ENCODE measurements around the gene ATP2C1.

The ATP2C1 gene

GRCh38 chr3:130935761-130936492 lies 42.0 kb downstream of the ATP2C1 start:
- no peak overlapping the region for H2AFZ ChIP-seq (ENCODE audit: low read length, unreplicated experiment)
- peaks cover 27% of the 10 kb centered on the region for H3K4me1 ChIP-seq (ENCODE audit: control insufficient read depth, insufficient read depth, low read length, unreplicated experiment)
- H3K27me3 ChIP-seq (ENCODE audit: insufficient read depth, low read length), result no peaks in the 10 kb centered on the region
- H3K79me2 ChIP-seq (ENCODE audit: control insufficient read depth, insufficient read depth, low read length, unreplicated experiment), result peaks cover 4% of the 10 kb centered on the region
- no peak overlapping the region for H3K4me3 ChIP-seq (ENCODE audit: low read depth, low read length)
- peak overlapping the region; percentile 17 for H3K27ac ChIP-seq (ENCODE audit: low read depth, low read length)
- H3K36me3 ChIP-seq (ENCODE audit: insufficient read depth, low read length), result peaks cover 5% of the 10 kb centered on the region

- no peak overlapping the region for H3K4me3 ChIP-seq (ENCODE audit: low read depth, low read length)
- peaks cover 12% of the 10 kb centered on the region for H3K4me1 ChIP-seq (ENCODE audit: control insufficient read depth, insufficient read depth, low read length, unreplicated experiment)
- no peaks in the 10 kb centered on the region for H3K27me3 ChIP-seq (ENCODE audit: insufficient read depth, low read length)
- H3K79me2 ChIP-seq (ENCODE audit: control insufficient read depth, insufficient read depth, low read length, unreplicated experiment), result peaks cover 3% of the 10 kb centered on the region
- H2AFZ ChIP-seq (ENCODE audit: low read length, unreplicated experiment), result no peak overlapping the region
- H3K36me3 ChIP-seq (ENCODE audit: insufficient read depth, low read length), result peaks cover 25% of the 10 kb centered on the region
- H3K27ac ChIP-seq (ENCODE audit: low read depth, low read length), result no peak overlapping the region
These were observed 45.9 kb downstream of the ATP2C1 start for GRCh38 chr3:130939753-130940152.

- Histone ChIP-seq H3K36me3 (ENCODE audit: insufficient read depth, low read length) (peaks cover 36% of the 10 kb centered on the region), H3K27ac (ENCODE audit: low read depth, low read length) (no peak overlapping the region), H3K79me2 (ENCODE audit: control insufficient read depth, insufficient read depth, low read length, unreplicated experiment) (peaks cover 5% of the 10 kb centered on the region)
These were observed 47.9 kb downstream of the ATP2C1 start for GRCh38 chr3:130941793-130942192.

GRCh38 chr3:130946882-130947281 lies 53.0 kb downstream of the ATP2C1 start:
- H3K4me3 ChIP-seq (ENCODE audit: low read depth, low read length), result no peak overlapping the region
- peaks cover 54% of the 10 kb centered on the region for H3K36me3 ChIP-seq (ENCODE audit: insufficient read depth, low read length)
- H3K27ac ChIP-seq (ENCODE audit: low read depth, low read length), result no peak overlapping the region
- H2AFZ ChIP-seq (ENCODE audit: low read length, unreplicated experiment), result no peak overlapping the region
- peaks cover 26% of the 10 kb centered on the region for H3K4me1 ChIP-seq (ENCODE audit: control insufficient read depth, insufficient read depth, low read length, unreplicated experiment)
- no peaks in the 10 kb centered on the region for H3K27me3 ChIP-seq (ENCODE audit: insufficient read depth, low read length)
- H3K79me2 ChIP-seq (ENCODE audit: control insufficient read depth, insufficient read depth, low read length, unreplicated experiment), result peaks cover 13% of the 10 kb centered on the region

More at GRCh38 chr3:130941793-130942192, 47.9 kb downstream of the ATP2C1 start:
- Histone ChIP-seq H3K4me1 (ENCODE audit: control insufficient read depth, insufficient read depth, low read length, unreplicated experiment) (no peaks in the 10 kb centered on the region), H3K27me3 (ENCODE audit: insufficient read depth, low read length) (no peaks in the 10 kb centered on the region), H2AFZ (ENCODE audit: low read length, unreplicated experiment) (no peak overlapping the region), H3K4me3 (ENCODE audit: low read depth, low read length) (no peak overlapping the region)

GRCh38 chr3:130948001-130948773 lies 54.3 kb downstream of the ATP2C1 start:
- Histone ChIP-seq H3K36me3 (ENCODE audit: insufficient read depth, low read length) (peaks cover 46% of the 10 kb centered on the region), H2AFZ (ENCODE audit: low read length, unreplicated experiment) (no peak overlapping the region), H3K4me3 (ENCODE audit: low read depth, low read length) (no peak overlapping the region), H3K27me3 (ENCODE audit: insufficient read depth, low read length) (no peaks in the 10 kb centered on the region), H3K79me2 (ENCODE audit: control insufficient read depth, insufficient read depth, low read length, unreplicated experiment) (peaks cover 10% of the 10 kb centered on the region), H3K4me1 (ENCODE audit: control insufficient read depth, insufficient read depth, low read length, unreplicated experiment) (peaks cover 26% of the 10 kb centered on the region), H3K27ac (ENCODE audit: low read depth, low read length) (0 out of 2 replicates have a peak overlapping the region, but pooled peaks have one; percentile 26)

- H3K36me3 ChIP-seq (ENCODE audit: insufficient read depth, low read length), result peaks cover 50% of the 10 kb centered on the region
- no peak overlapping the region for H2AFZ ChIP-seq (ENCODE audit: low read length, unreplicated experiment)
- no peak overlapping the region for H3K4me3 ChIP-seq (ENCODE audit: low read depth, low read length)
- H3K27ac ChIP-seq (ENCODE audit: low read depth, low read length), result no peak overlapping the region
- peaks cover 10% of the 10 kb centered on the region for H3K79me2 ChIP-seq (ENCODE audit: control insufficient read depth, insufficient read depth, low read length, unreplicated experiment)
- H3K27me3 ChIP-seq (ENCODE audit: insufficient read depth, low read length), result no peaks in the 10 kb centered on the region
- peaks cover 26% of the 10 kb centered on the region for H3K4me1 ChIP-seq (ENCODE audit: control insufficient read depth, insufficient read depth, low read length, unreplicated experiment)
These were observed 55.0 kb downstream of the ATP2C1 start for GRCh38 chr3:130948929-130949328.

- Histone ChIP-seq H2AFZ (ENCODE audit: low read length, unreplicated experiment) (no peak overlapping the region), H3K27me3 (ENCODE audit: insufficient read depth, low read length) (no peaks in the 10 kb centered on the region), H3K4me1 (ENCODE audit: control insufficient read depth, insufficient read depth, low read length, unreplicated experiment) (peaks cover 26% of the 10 kb centered on the region), H3K4me3 (ENCODE audit: low read depth, low read length) (no peak overlapping the region), H3K27ac (ENCODE audit: low read depth, low read length) (peak overlapping the region; percentile 24), H3K36me3 (ENCODE audit: insufficient read depth, low read length) (peaks cover 51% of the 10 kb centered on the region), H3K79me2 (ENCODE audit: control insufficient read depth, insufficient read depth, low read length, unreplicated experiment) (peaks cover 10% of the 10 kb centered on the region)
These were observed 56.2 kb downstream of the ATP2C1 start for GRCh38 chr3:130950124-130950523.

GRCh38 chr3:130950641-130951040 lies 56.8 kb downstream of the ATP2C1 start:
- Histone ChIP-seq H3K4me1 (ENCODE audit: control insufficient read depth, insufficient read depth, low read length, unreplicated experiment) (peaks cover 26% of the 10 kb centered on the region), H3K27ac (ENCODE audit: low read depth, low read length) (peak overlapping the region; percentile 24), H2AFZ (ENCODE audit: low read length, unreplicated experiment) (no peak overlapping the region), H3K27me3 (ENCODE audit: insufficient read depth, low read length) (no peaks in the 10 kb centered on the region), H3K79me2 (ENCODE audit: control insufficient read depth, insufficient read depth, low read length, unreplicated experiment) (peaks cover 10% of the 10 kb centered on the region), H3K4me3 (ENCODE audit: low read depth, low read length) (no peak overlapping the region), H3K36me3 (ENCODE audit: insufficient read depth, low read length) (peaks cover 48% of the 10 kb centered on the region)

- Histone ChIP-seq H3K27ac (ENCODE audit: low read depth, low read length) (no peak overlapping the region), H3K4me3 (ENCODE audit: low read depth, low read length) (no peak overlapping the region), H3K36me3 (ENCODE audit: insufficient read depth, low read length) (peaks cover 32% of the 10 kb centered on the region)
These were observed 61.6 kb downstream of the ATP2C1 start for GRCh38 chr3:130955481-130955880.

GRCh38 chr3:130956281-130956680 lies 62.4 kb downstream of the ATP2C1 start:
- H3K27me3 ChIP-seq (ENCODE audit: insufficient read depth, low read length), result no peaks in the 10 kb centered on the region
- H3K79me2 ChIP-seq (ENCODE audit: control insufficient read depth, insufficient read depth, low read length, unreplicated experiment), result no peaks in the 10 kb centered on the region
- H3K4me1 ChIP-seq (ENCODE audit: control insufficient read depth, insufficient read depth, low read length, unreplicated experiment), result peaks cover 11% of the 10 kb centered on the region
- peaks cover 40% of the 10 kb centered on the region for H3K36me3 ChIP-seq (ENCODE audit: insufficient read depth, low read length)
- no peak overlapping the region for H2AFZ ChIP-seq (ENCODE audit: low read length, unreplicated experiment)
- no peak overlapping the region for H3K27ac ChIP-seq (ENCODE audit: low read depth, low read length)
- H3K4me3 ChIP-seq (ENCODE audit: low read depth, low read length), result no peak overlapping the region

More at GRCh38 chr3:130955481-130955880, 61.6 kb downstream of the ATP2C1 start:
- Histone ChIP-seq H3K27me3 (ENCODE audit: insufficient read depth, low read length) (no peaks in the 10 kb centered on the region), H2AFZ (ENCODE audit: low read length, unreplicated experiment) (no peak overlapping the region), H3K4me1 (ENCODE audit: control insufficient read depth, insufficient read depth, low read length, unreplicated experiment) (peaks cover 16% of the 10 kb centered on the region), H3K79me2 (ENCODE audit: control insufficient read depth, insufficient read depth, low read length, unreplicated experiment) (no peaks in the 10 kb centered on the region)

Measured in ACC112 (cell line).